IPS-15b (cell line): ENCODE data around the gene ELAVL2.
"Not testable (repeated sequence)": the region's sequence is repeated elsewhere in the genome, so short reads cannot be mapped to it uniquely, and the experiment has no call there.

Experiments
- H3K27me3 ChIP-seq: one replicate; pipeline ENCODE4 v1.6.1; 2013; ENCODE audit warnings: low read length; ENCODE audit not compliant: control insufficient read depth, insufficient read depth
- H3K36me3 ChIP-seq: one replicate; pipeline ENCODE4 v1.6.1; 2013; ENCODE audit warnings: low read length; ENCODE audit not compliant: control insufficient read depth, insufficient read depth
- H3K4me1 ChIP-seq: one replicate; pipeline ENCODE4 v1.6.1; 2013; ENCODE audit warnings: mild to moderate bottlenecking, low read length; ENCODE audit not compliant: control insufficient read depth, insufficient read depth
- H3K4me3 ChIP-seq: one replicate; pipeline ENCODE4 v1.5.1; 2013; ENCODE audit warnings: low read depth, low read length
- H3K9ac ChIP-seq: one replicate; pipeline ENCODE4 v1.6.1; 2013; ENCODE audit warnings: low read depth, mild to moderate bottlenecking, low read length
- H3K9me3 ChIP-seq: one replicate; pipeline ENCODE4 v1.6.1; 2013; ENCODE audit warnings: mild to moderate bottlenecking, low read length; ENCODE audit not compliant: control insufficient read depth, insufficient read depth

ELAVL2 gene

GRCh38 chr9:23731353-23731752, 94.7 kb downstream of the ELAVL2 start:
- Histone ChIP-seq H3K27me3 (no peaks in the 10 kb centered on the region), H3K4me3 (no peak overlapping the region), H3K9me3 (no peaks in the 10 kb centered on the region), H3K36me3 (no peaks in the 10 kb centered on the region), H3K9ac (no peak overlapping the region), H3K4me1 (peaks cover 9% of the 10 kb centered on the region)

GRCh38 chr9:23730364-23730763, 95.7 kb downstream of the ELAVL2 start:
- Histone ChIP-seq H3K4me3 (no peak overlapping the region), H3K4me1 (peaks cover 5% of the 10 kb centered on the region), H3K27me3 (no peaks in the 10 kb centered on the region), H3K36me3 (no peaks in the 10 kb centered on the region), H3K9ac (no peak overlapping the region), H3K9me3 (no peaks in the 10 kb centered on the region)

GRCh38 chr9:23728736-23729135, 97.3 kb downstream of the ELAVL2 start:
- Histone ChIP-seq H3K4me3 (no peak overlapping the region), H3K36me3 (no peaks in the 10 kb centered on the region), H3K9ac (no peak overlapping the region), H3K9me3 (no peaks in the 10 kb centered on the region), H3K4me1 (peaks cover 8% of the 10 kb centered on the region), H3K27me3 (no peaks in the 10 kb centered on the region)

GRCh38 chr9:23725279-23725946, 100.6 kb downstream of the ELAVL2 start:
- no peak overlapping the region for H3K9ac ChIP-seq
- no peak overlapping the region for H3K4me3 ChIP-seq
- no peaks in the 10 kb centered on the region for H3K36me3 ChIP-seq
- H3K9me3 ChIP-seq: no peaks in the 10 kb centered on the region
- H3K27me3 ChIP-seq: no peaks in the 10 kb centered on the region
- peaks cover 2% of the 10 kb centered on the region for H3K4me1 ChIP-seq

- peaks cover 2% of the 10 kb centered on the region for H3K4me1 ChIP-seq
- no peak overlapping the region for H3K9ac ChIP-seq
- no peaks in the 10 kb centered on the region for H3K36me3 ChIP-seq
- no peaks in the 10 kb centered on the region for H3K9me3 ChIP-seq
- no peaks in the 10 kb centered on the region for H3K27me3 ChIP-seq
- H3K4me3 ChIP-seq: no peak overlapping the region
Observed at GRCh38 chr9:23723672-23724071, 102.4 kb downstream of the ELAVL2 start.

- not testable (repeated sequence) for H3K9ac ChIP-seq, H3K9me3 ChIP-seq, H3K4me3 ChIP-seq, H3K36me3 ChIP-seq, H3K4me1 ChIP-seq, H3K27me3 ChIP-seq
Observed at GRCh38 chr9:23723048-23723447, 103.0 kb downstream of the ELAVL2 start.

GRCh38 chr9:23721466-23721865, 104.6 kb downstream of the ELAVL2 start:
- no peaks in the 10 kb centered on the region for H3K36me3 ChIP-seq

GRCh38 chr9:23717505-23717904, 108.5 kb downstream of the ELAVL2 start:
- Histone ChIP-seq H3K9ac (no peak overlapping the region), H3K36me3 (no peaks in the 10 kb centered on the region), H3K4me1 (peaks cover 8% of the 10 kb centered on the region), H3K9me3 (no peaks in the 10 kb centered on the region), H3K27me3 (no peaks in the 10 kb centered on the region), H3K4me3 (no peak overlapping the region)

More at GRCh38 chr9:23721466-23721865, 104.6 kb downstream of the ELAVL2 start:
- Histone ChIP-seq H3K9me3 (no peaks in the 10 kb centered on the region), H3K4me3 (no peak overlapping the region), H3K9ac (no peak overlapping the region), H3K4me1 (peaks cover 10% of the 10 kb centered on the region), H3K27me3 (no peaks in the 10 kb centered on the region)

- no peak overlapping the region for H3K9ac ChIP-seq
- H3K36me3 ChIP-seq: no peaks in the 10 kb centered on the region
- no peaks in the 10 kb centered on the region for H3K4me1 ChIP-seq
- H3K4me3 ChIP-seq: no peak overlapping the region
- no peaks in the 10 kb centered on the region for H3K27me3 ChIP-seq
- no peaks in the 10 kb centered on the region for H3K9me3 ChIP-seq
Observed at GRCh38 chr9:23707249-23707648, 118.8 kb downstream of the ELAVL2 start.

GRCh38 chr9:23702311-23702922, 123.6 kb downstream of the ELAVL2 start:
- Histone ChIP-seq H3K9ac (no peak overlapping the region), H3K27me3 (no peaks in the 10 kb centered on the region), H3K4me3 (no peak overlapping the region), H3K4me1 (no peaks in the 10 kb centered on the region), H3K36me3 (no peaks in the 10 kb centered on the region), H3K9me3 (no peaks in the 10 kb centered on the region)

- Histone ChIP-seq H3K36me3 (no peaks in the 10 kb centered on the region), H3K27me3 (no peaks in the 10 kb centered on the region), H3K9me3 (no peaks in the 10 kb centered on the region), H3K4me3 (no peak overlapping the region), H3K9ac (no peak overlapping the region), H3K4me1 (no peaks in the 10 kb centered on the region)
Observed at GRCh38 chr9:23701291-23701690, 124.7 kb downstream of the ELAVL2 start.

GRCh38 chr9:23700359-23700758, 125.7 kb downstream of the ELAVL2 start:
- H3K9me3 ChIP-seq: no peaks in the 10 kb centered on the region
- H3K36me3 ChIP-seq: no peaks in the 10 kb centered on the region
- H3K4me3 ChIP-seq: no peak overlapping the region
- H3K9ac ChIP-seq: no peak overlapping the region
- H3K4me1 ChIP-seq: no peaks in the 10 kb centered on the region
- H3K27me3 ChIP-seq: no peaks in the 10 kb centered on the region
